Measurements from ENCODE around the gene USP3. TPM values are rescaled to one million over a fixed set of nuclear protein-coding genes. Genes with fewer than 3 reads are reported as not detected.
A peak's percentile ranks its signal among the peaks of the same experiment; 100 is the strongest.

USP3 gene
- total and polyA plus RNA-seq, 2 of the 13 experiments (the other 11 are each of a cell fraction or from before 2014, with no cell fraction given) = 14.3 to 61.2 TPM

DNA sequence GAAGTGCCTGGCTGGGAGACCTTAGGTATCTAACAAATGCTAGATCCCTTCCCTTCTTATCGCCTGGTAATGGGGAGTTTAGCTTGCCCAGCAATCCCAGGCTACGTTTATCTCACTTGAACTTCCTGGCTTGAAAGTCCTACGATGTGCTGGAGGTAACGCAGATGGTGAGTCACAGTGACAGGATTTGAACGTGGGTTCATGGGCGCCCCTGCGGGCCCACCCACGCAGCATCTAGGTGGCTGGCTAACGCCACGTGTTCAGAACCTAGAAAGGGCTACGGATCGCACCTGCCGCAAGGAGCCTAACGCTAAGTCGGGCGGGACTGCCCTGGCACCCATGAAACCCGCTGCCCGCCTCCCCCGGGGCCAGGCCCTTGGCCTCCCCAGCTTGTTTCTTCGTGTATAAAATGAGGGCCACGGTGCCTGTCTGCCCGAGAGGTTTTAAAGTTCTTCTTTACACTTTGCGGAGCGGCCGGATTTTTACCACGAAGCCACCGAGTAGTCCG is 600 bp upstream of the USP3 start (continued):
- TF ChIP-seq, protein P1, sequence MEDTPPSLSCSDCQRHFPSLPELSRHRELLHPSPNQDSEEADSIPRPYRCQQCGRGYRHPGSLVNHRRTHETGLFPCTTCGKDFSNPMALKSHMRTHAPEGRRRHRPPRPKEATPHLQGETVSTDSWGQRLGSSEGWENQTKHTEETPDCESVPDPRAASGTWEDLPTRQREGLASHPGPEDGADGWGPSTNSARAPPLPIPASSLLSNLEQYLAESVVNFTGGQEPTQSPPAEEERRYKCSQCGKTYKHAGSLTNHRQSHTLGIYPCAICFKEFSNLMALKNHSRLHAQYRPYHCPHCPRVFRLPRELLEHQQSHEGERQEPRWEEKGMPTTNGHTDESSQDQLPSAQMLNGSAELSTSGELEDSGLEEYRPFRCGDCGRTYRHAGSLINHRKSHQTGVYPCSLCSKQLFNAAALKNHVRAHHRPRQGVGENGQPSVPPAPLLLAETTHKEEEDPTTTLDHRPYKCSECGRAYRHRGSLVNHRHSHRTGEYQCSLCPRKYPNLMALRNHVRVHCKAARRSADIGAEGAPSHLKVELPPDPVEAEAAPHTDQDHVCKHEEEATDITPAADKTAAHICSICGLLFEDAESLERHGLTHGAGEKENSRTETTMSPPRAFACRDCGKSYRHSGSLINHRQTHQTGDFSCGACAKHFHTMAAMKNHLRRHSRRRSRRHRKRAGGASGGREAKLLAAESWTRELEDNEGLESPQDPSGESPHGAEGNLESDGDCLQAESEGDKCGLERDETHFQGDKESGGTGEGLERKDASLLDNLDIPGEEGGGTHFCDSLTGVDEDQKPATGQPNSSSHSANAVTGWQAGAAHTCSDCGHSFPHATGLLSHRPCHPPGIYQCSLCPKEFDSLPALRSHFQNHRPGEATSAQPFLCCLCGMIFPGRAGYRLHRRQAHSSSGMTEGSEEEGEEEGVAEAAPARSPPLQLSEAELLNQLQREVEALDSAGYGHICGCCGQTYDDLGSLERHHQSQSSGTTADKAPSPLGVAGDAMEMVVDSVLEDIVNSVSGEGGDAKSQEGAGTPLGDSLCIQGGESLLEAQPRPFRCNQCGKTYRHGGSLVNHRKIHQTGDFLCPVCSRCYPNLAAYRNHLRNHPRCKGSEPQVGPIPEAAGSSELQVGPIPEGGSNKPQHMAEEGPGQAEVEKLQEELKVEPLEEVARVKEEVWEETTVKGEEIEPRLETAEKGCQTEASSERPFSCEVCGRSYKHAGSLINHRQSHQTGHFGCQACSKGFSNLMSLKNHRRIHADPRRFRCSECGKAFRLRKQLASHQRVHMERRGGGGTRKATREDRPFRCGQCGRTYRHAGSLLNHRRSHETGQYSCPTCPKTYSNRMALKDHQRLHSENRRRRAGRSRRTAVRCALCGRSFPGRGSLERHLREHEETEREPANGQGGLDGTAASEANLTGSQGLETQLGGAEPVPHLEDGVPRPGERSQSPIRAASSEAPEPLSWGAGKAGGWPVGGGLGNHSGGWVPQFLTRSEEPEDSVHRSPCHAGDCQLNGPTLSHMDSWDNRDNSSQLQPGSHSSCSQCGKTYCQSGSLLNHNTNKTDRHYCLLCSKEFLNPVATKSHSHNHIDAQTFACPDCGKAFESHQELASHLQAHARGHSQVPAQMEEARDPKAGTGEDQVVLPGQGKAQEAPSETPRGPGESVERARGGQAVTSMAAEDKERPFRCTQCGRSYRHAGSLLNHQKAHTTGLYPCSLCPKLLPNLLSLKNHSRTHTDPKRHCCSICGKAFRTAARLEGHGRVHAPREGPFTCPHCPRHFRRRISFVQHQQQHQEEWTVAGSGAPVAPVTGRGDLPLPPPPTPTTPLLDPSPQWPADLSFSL (CRISPR knock-in tag; IDR thresholded peaks at IDR 0.05) = no peak
- TF ChIP-seq TRIM24 (CRISPR knock-in tag; IDR thresholded peaks at IDR 0.05) = no peak
- no peak for TF ChIP-seq CENPX (CRISPR knock-in tag; IDR thresholded peaks at IDR 0.05)
- no peak for TF ChIP-seq MIER3 (CRISPR knock-in tag; IDR thresholded peaks at IDR 0.05; ENCODE audit: borderline replicate concordance)
- TF ChIP-seq ZNF253 (CRISPR knock-in tag; IDR thresholded peaks at IDR 0.05; ENCODE audit: borderline replicate concordance) = no peak
- peak; percentile 94 for TF ChIP-seq AGO2 (optimal IDR thresholded peaks at IDR 0.05; ENCODE audit: low read depth, low read length)
- 0 out of 2 replicates have a peak, but pooled peaks have one; percentile 22 for TF ChIP-seq CBX5 (CRISPR knock-in tag; IDR thresholded peaks at IDR 0.05; ENCODE audit: borderline replicate concordance)
- no peak; the same call in 1 of the 2 replicates for TF ChIP-seq PHF8 (CRISPR knock-in tag; IDR thresholded peaks at IDR 0.05)
- TF ChIP-seq HOXD1 (CRISPR knock-in tag; IDR thresholded peaks at IDR 0.05) = no peak
- no peak; the same call in 1 of the 2 replicates for TF ChIP-seq SALL1 (CRISPR knock-in tag; IDR thresholded peaks at IDR 0.05)
- TF ChIP-seq, protein P2, sequence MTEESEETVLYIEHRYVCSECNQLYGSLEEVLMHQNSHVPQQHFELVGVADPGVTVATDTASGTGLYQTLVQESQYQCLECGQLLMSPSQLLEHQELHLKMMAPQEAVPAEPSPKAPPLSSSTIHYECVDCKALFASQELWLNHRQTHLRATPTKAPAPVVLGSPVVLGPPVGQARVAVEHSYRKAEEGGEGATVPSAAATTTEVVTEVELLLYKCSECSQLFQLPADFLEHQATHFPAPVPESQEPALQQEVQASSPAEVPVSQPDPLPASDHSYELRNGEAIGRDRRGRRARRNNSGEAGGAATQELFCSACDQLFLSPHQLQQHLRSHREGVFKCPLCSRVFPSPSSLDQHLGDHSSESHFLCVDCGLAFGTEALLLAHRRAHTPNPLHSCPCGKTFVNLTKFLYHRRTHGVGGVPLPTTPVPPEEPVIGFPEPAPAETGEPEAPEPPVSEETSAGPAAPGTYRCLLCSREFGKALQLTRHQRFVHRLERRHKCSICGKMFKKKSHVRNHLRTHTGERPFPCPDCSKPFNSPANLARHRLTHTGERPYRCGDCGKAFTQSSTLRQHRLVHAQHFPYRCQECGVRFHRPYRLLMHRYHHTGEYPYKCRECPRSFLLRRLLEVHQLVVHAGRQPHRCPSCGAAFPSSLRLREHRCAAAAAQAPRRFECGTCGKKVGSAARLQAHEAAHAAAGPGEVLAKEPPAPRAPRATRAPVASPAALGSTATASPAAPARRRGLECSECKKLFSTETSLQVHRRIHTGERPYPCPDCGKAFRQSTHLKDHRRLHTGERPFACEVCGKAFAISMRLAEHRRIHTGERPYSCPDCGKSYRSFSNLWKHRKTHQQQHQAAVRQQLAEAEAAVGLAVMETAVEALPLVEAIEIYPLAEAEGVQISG (CRISPR knock-in tag; IDR thresholded peaks at IDR 0.05) = no peak
- 0 out of 2 replicates have a peak, but pooled peaks have one; percentile 5 for TF ChIP-seq REPIN1 (CRISPR knock-in tag; IDR thresholded peaks at IDR 0.05; ENCODE audit: borderline replicate concordance, low read depth)
- TF ChIP-seq ELF4 (CRISPR knock-in tag; IDR thresholded peaks at IDR 0.05; ENCODE audit: borderline replicate concordance) = no peak
- TF ChIP-seq ZNF766 (CRISPR knock-in tag; IDR thresholded peaks at IDR 0.05; ENCODE audit: borderline replicate concordance) = no peak
- no peak for TF ChIP-seq TEAD3 (CRISPR knock-in tag; optimal IDR thresholded peaks at IDR 0.05; ENCODE audit: borderline replicate concordance)
- no peak for TF ChIP-seq GATA4 (IDR thresholded peaks at IDR 0.05; ENCODE audit: borderline replicate concordance, low read depth)
- TF ChIP-seq, protein P3, sequence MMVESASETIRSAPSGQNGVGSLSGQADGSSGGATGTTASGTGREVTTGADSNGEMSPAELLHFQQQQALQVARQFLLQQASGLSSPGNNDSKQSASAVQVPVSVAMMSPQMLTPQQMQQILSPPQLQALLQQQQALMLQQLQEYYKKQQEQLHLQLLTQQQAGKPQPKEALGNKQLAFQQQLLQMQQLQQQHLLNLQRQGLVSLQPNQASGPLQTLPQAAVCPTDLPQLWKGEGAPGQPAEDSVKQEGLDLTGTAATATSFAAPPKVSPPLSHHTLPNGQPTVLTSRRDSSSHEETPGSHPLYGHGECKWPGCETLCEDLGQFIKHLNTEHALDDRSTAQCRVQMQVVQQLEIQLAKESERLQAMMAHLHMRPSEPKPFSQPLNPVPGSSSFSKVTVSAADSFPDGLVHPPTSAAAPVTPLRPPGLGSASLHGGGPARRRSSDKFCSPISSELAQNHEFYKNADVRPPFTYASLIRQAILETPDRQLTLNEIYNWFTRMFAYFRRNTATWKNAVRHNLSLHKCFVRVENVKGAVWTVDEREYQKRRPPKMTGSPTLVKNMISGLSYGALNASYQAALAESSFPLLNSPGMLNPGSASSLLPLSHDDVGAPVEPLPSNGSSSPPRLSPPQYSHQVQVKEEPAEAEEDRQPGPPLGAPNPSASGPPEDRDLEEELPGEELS (CRISPR knock-in tag; IDR thresholded peaks at IDR 0.05) = no peak
- no peak for TF ChIP-seq ZFP41 (CRISPR knock-in tag; IDR thresholded peaks at IDR 0.05; ENCODE audit: borderline replicate concordance)

Measured in HepG2 (cell line).